Hematopoietic multipotent progenitor cell (in vitro differentiated cells): ENCODE results near the gene C10orf90. TPM values are rescaled to one million over a fixed set of nuclear protein-coding genes. Genes with fewer than 3 reads are reported as not detected.

Experiments used
- DNase-seq, 3 donors: peaks; one replicate each; pipeline ENCODE4 v3.0.0-alpha.2; 2011 to 2015; ENCODE audit warnings: low read depth in 2 of 3, low spot score in 2 of 3
- total RNA-seq: library from RNA; depleted of rRNA; stranded (reverse); fragments of >200 nt; gene quantifications from one replicate; pipeline ENCODE4 v1.2.3, GENCODE V29; 2012

The C10orf90 gene
- total RNA-seq, 1 donor, result not detected

GRCh38 chr10:126376956-126377355 is 293.5 kb downstream of the C10orf90 start:
- no peak for DNase-seq

- DNase-seq, result no peak
These were observed 294.5 kb downstream of the C10orf90 start for GRCh38 chr10:126375926-126376554.

- DNase-seq, result no peak
These were observed 295.2 kb downstream of the C10orf90 start for GRCh38 chr10:126375299-126375698.

Other genes starting within 250 kb of the C10orf90 start
- gene DOCK1, start 234.7 kb upstream of the C10orf90 start, total RNA-seq, result 27.5 TPM